ENCODE results near the gene SHC1.

DNA sequence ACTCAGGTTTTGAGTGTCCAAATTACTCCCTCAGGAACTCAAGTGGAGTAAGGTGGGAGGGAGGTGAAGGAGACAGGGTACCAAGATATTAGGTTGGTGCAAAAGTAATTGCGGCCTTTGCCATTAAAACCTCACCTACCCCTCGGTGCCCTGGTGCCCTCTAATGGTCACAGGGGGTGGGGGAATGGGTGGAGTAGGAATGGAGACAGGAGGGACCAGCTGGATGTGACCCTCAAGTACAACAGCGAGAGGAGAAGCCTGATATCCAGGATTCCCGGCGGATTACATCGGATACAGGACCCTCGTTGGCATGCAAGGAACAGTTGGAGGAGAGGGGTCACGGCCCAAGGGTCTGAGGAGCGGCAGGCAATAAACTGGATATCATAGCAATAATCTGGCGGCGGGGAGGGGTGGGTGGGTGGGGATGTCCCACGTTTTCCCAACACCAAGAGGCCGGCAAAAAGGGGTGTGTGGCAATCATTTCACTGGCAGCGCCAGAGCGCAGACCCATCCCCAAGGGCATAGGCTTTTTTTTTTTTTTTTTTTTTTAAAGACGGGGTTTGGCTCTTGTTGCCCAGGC, 27.7 kb upstream of the SHC1 start:
- TF ChIP-seq POLR2A (IDR thresholded peaks at IDR 0.05; ENCODE audit: low read depth, low read length) = no peak
- TF ChIP-seq POLR2AphosphoS5 (IDR thresholded peaks at IDR 0.05; ENCODE audit: low read depth, low read length) = no peak
